Measurements from ENCODE around the gene ACADSB.

ACADSB gene

GRCh38 chr10:123027861-123028260 lies 19.1 kb downstream of the ACADSB start:
- in situ Hi-C loops (cut with HindIII; ENCODE audit: low pct_unique_long_range_greater_than_20kb, low sequenced_read_pairs): no loop called here
- peak; percentile 38; the same call in 1 of the 2 replicates for TF ChIP-seq JUND (IDR thresholded peaks at IDR 0.05; ENCODE audit: low read depth)
- DNase-seq (ENCODE audit: low read depth in 1 of 2, low spot score in 1 of 2): peak in 1 of 2 experiments; percentile 49

- TF ChIP-seq JUND (IDR thresholded peaks at IDR 0.05; ENCODE audit: low read depth): no peak
- in situ Hi-C loops (cut with HindIII; ENCODE audit: low pct_unique_long_range_greater_than_20kb, low sequenced_read_pairs): no loop called here
- DNase-seq (ENCODE audit: low read depth in 1 of 2, low spot score in 1 of 2): no peak
These were observed 22.3 kb downstream of the ACADSB start for GRCh38 chr10:123031124-123031523.

- in situ Hi-C loops (cut with HindIII; ENCODE audit: low pct_unique_long_range_greater_than_20kb, low sequenced_read_pairs): no loop called here
- no peak for DNase-seq (ENCODE audit: low read depth in 1 of 2, low spot score in 1 of 2)
- no peak for TF ChIP-seq JUND (IDR thresholded peaks at IDR 0.05; ENCODE audit: low read depth)
These were observed 25.5 kb downstream of the ACADSB start for GRCh38 chr10:123034332-123034731.

GRCh38 chr10:123035467-123036086 lies 26.8 kb downstream of the ACADSB start:
- DNase-seq (ENCODE audit: low read depth in 1 of 2, low spot score in 1 of 2): no peak
- TF ChIP-seq JUND (IDR thresholded peaks at IDR 0.05; ENCODE audit: low read depth): no peak
- in situ Hi-C loops (cut with HindIII; ENCODE audit: low pct_unique_long_range_greater_than_20kb, low sequenced_read_pairs): no loop called here

GRCh38 chr10:123038782-123039631 lies 30.2 kb downstream of the ACADSB start:
- in situ Hi-C loops (cut with HindIII; ENCODE audit: low pct_unique_long_range_greater_than_20kb, low sequenced_read_pairs): no loop called here
- TF ChIP-seq JUND (IDR thresholded peaks at IDR 0.05; ENCODE audit: low read depth): no peak
- DNase-seq (ENCODE audit: low read depth in 1 of 2, low spot score in 1 of 2): no peak

GRCh38 chr10:123039632-123039930 lies 30.8 kb downstream of the ACADSB start:
- in situ Hi-C loops (cut with HindIII; ENCODE audit: low pct_unique_long_range_greater_than_20kb, low sequenced_read_pairs): no loop called here
- no peak for TF ChIP-seq JUND (IDR thresholded peaks at IDR 0.05; ENCODE audit: low read depth)
- no peak for DNase-seq (ENCODE audit: low read depth in 1 of 2, low spot score in 1 of 2)

GRCh38 chr10:123042708-123043408 lies 34.1 kb downstream of the ACADSB start:
- no peak for DNase-seq (ENCODE audit: low read depth in 1 of 2, low spot score in 1 of 2)
- TF ChIP-seq JUND (IDR thresholded peaks at IDR 0.05; ENCODE audit: low read depth): no peak
- in situ Hi-C loops (cut with HindIII; ENCODE audit: low pct_unique_long_range_greater_than_20kb, low sequenced_read_pairs): no loop called here

GRCh38 chr10:123043409-123043925 lies 34.7 kb downstream of the ACADSB start:
- peak; percentile 19 to 76 for DNase-seq (ENCODE audit: low read depth in 1 of 2, low spot score in 1 of 2)
- no peak for TF ChIP-seq JUND (IDR thresholded peaks at IDR 0.05; ENCODE audit: low read depth)
- in situ Hi-C loops (cut with HindIII; ENCODE audit: low pct_unique_long_range_greater_than_20kb, low sequenced_read_pairs): no loop called here

GRCh38 chr10:123044391-123044790 lies 35.6 kb downstream of the ACADSB start:
- TF ChIP-seq JUND (IDR thresholded peaks at IDR 0.05; ENCODE audit: low read depth): no peak
- peak in 1 of 2 experiments; percentile 38 for DNase-seq (ENCODE audit: low read depth in 1 of 2, low spot score in 1 of 2)
- in situ Hi-C loops (cut with HindIII; ENCODE audit: low pct_unique_long_range_greater_than_20kb, low sequenced_read_pairs): no loop called here

GRCh38 chr10:123045961-123046731 lies 37.3 kb downstream of the ACADSB start:
- no peak for TF ChIP-seq JUND (IDR thresholded peaks at IDR 0.05; ENCODE audit: low read depth)
- no peak for DNase-seq (ENCODE audit: low read depth in 1 of 2, low spot score in 1 of 2)
- in situ Hi-C loops (cut with HindIII; ENCODE audit: low pct_unique_long_range_greater_than_20kb, low sequenced_read_pairs): no loop called here

GRCh38 chr10:123057968-123058367 lies 49.2 kb downstream of the ACADSB start:
- in situ Hi-C loops (cut with HindIII; ENCODE audit: low pct_unique_long_range_greater_than_20kb, low sequenced_read_pairs): no loop called here

GRCh38 chr10:123061865-123062264 lies 53.1 kb downstream of the ACADSB start:
- no peak for DNase-seq (ENCODE audit: low read depth in 1 of 2, low spot score in 1 of 2)
- TF ChIP-seq JUND (IDR thresholded peaks at IDR 0.05; ENCODE audit: low read depth): no peak
- in situ Hi-C loops (cut with HindIII; ENCODE audit: low pct_unique_long_range_greater_than_20kb, low sequenced_read_pairs): no loop called here

More at GRCh38 chr10:123057968-123058367, 49.2 kb downstream of the ACADSB start:
- no peak for DNase-seq (ENCODE audit: low read depth in 1 of 2, low spot score in 1 of 2)
- TF ChIP-seq JUND (IDR thresholded peaks at IDR 0.05; ENCODE audit: low read depth): no peak

All from T47D (cell line).